Tibial nerve (tissue), 4 donors: ENCODE measurements around the gene GPR15LG. TPM values are rescaled to one million over a fixed set of nuclear protein-coding genes. Genes with fewer than 3 reads are reported as not detected.

Experiments
- DNase-seq, 2 donors: peaks; one replicate each; pipeline ENCODE4 v3.0.0-alpha.2; 2019; ENCODE audit warnings: low spot score in 2 of 2
- H3K27ac ChIP-seq, 4 donors: fragments of 200-600 bp; sonication (generic) in 3 of 4; one replicate each; pipeline ENCODE4 v1.5.1; 2017 to 2019; ENCODE audit warnings: mild to moderate bottlenecking in 1 of 4
- H3K27me3 ChIP-seq, 2 donors: fragments of 200-600 bp; sonication (generic) in 1 of 2; one replicate each; pipeline versions ENCODE4 v1.5.1 to v1.6.0; 2017 to 2019
- H3K36me3 ChIP-seq, 3 donors: fragments of 200-600 bp; sonication (generic); one replicate each; pipeline ENCODE4 v1.5.1; 2018 to 2019
- H3K4me1 ChIP-seq, 4 donors: fragments of 200-600 bp; sonication (generic) in 3 of 4; one replicate each; pipeline ENCODE4 v1.5.1; 2017 to 2019
- H3K4me3 ChIP-seq, 4 donors: fragments of 200-600 bp; sonication (generic) in 3 of 4; one replicate each; pipeline ENCODE4 v1.5.1; 2017 to 2019; ENCODE audit warnings: mild to moderate bottlenecking in 1 of 4, moderate library complexity in 1 of 4
- H3K9me3 ChIP-seq, 4 donors: fragments of 200-600 bp; sonication (generic) in 3 of 4; one replicate each; pipeline ENCODE4 v1.5.1; 2017 to 2019
- CTCF ChIP-seq, 5 experiments: fragments of 200-600 bp in 3 of 5; fragments of 450-650 bp in 2 of 5; sonication (generic) in 3 of 5; IDR thresholded peaks; one replicate each; pipeline ENCODE4 v1.5.1; 2016 to 2019; ENCODE audit warnings: antibody characterized with exemption in 5 of 5, mild to moderate bottlenecking in 3 of 5, moderate library complexity in 2 of 5
- EP300 ChIP-seq, 2 donors: sonication (generic); formaldehyde crosslinking; IDR thresholded peaks; one replicate each; pipeline ENCODE4 v1.6.1; 2017; ENCODE audit warnings: antibody characterized with exemption in 2 of 2, mild to moderate bottlenecking in 1 of 2
- POLR2A ChIP-seq, 2 donors: fragments of 450-650 bp; IDR thresholded peaks; one replicate each; pipeline ENCODE4 v1.6.1; 2017; ENCODE audit warnings: antibody characterized with exemption in 2 of 2, mild to moderate bottlenecking in 2 of 2, moderate library complexity in 2 of 2
- WGBS, 2 donors: methylation state at CpG; one replicate each; pipeline ENCODE4 v1.1.5; 2018; 5-methylcytosine and 5-hydroxymethylcytosine counted together
- total RNA-seq, 4 donors: library from RNA; depleted of rRNA; stranded (reverse); fragments of >200 nt; gene quantifications; one replicate each; pipeline ENCODE4 v1.1.0, GENCODE V29; 2016

Gene GPR15LG
- total RNA-seq, 4 donors from 2014 or later = not detected

- no peaks in the 10 kb centered on the region for H3K9me3 ChIP-seq
- TF ChIP-seq CTCF (IDR thresholded peaks at IDR 0.05) (no peak), EP300 (IDR thresholded peaks at IDR 0.05) (no peak), POLR2A (IDR thresholded peaks at IDR 0.05) (no peak)
- H3K4me3 ChIP-seq = no peak overlapping the region
- no peak overlapping the region for H3K27ac ChIP-seq
- DNase-seq = no peak
- H3K27me3 ChIP-seq = peaks cover 0 to 36% of the 10 kb centered on the region in 2 donors
- peaks cover 0 to 19% (median 7%) of the 10 kb centered on the region in 4 donors for H3K4me1 ChIP-seq
- no peaks in the 10 kb centered on the region for H3K36me3 ChIP-seq
- 80 to 84% methylated on average over 7 of the region's 7 CpGs for WGBS, 2 donors
Observed at GRCh38 chr10:84198206-84198915, 24.8 kb downstream of the GPR15LG start.

- TF ChIP-seq CTCF (IDR thresholded peaks at IDR 0.05) = no peak
- Histone ChIP-seq H3K36me3 (no peaks in the 10 kb centered on the region), H3K4me1 (no peaks in the 10 kb centered on the region), H3K4me3 (no peak overlapping the region), H3K9me3 (no peaks in the 10 kb centered on the region), H3K27ac (no peak overlapping the region), H3K27me3 (peaks cover 0 to 14% of the 10 kb centered on the region in 2 donors)
- 66 to 72% methylated on average over 11 of the region's 11 CpGs for WGBS, 2 donors
- DNase-seq = no peak
Observed at GRCh38 chr10:84200537-84201243, 27.1 kb downstream of the GPR15LG start.

GRCh38 chr10:84201244-84201606 is 27.6 kb downstream of the GPR15LG start:
- H3K27ac ChIP-seq = no peak overlapping the region
- 43 to 48% methylated on average over 6 of the region's 6 CpGs for WGBS, 2 donors
- peaks cover 0 to 9% of the 10 kb centered on the region in 2 donors for H3K27me3 ChIP-seq
- H3K36me3 ChIP-seq = no peaks in the 10 kb centered on the region
- H3K9me3 ChIP-seq = no peaks in the 10 kb centered on the region
- DNase-seq = no peak
- no peaks in the 10 kb centered on the region for H3K4me1 ChIP-seq
- no peak for TF ChIP-seq EP300 (IDR thresholded peaks at IDR 0.05)
- TF ChIP-seq CTCF (IDR thresholded peaks at IDR 0.05) = no peak
- no peak for TF ChIP-seq POLR2A (IDR thresholded peaks at IDR 0.05)
- no peak overlapping the region for H3K4me3 ChIP-seq

GRCh38 chr10:84201682-84202081 is 28.1 kb downstream of the GPR15LG start:
- Histone ChIP-seq H3K4me3 (no peak overlapping the region), H3K27me3 (peaks cover 0 to 6% of the 10 kb centered on the region in 2 donors), H3K27ac (no peak overlapping the region), H3K4me1 (no peaks in the 10 kb centered on the region), H3K9me3 (no peaks in the 10 kb centered on the region), H3K36me3 (no peaks in the 10 kb centered on the region)
- 83 to 90% methylated on average over 11 of the region's 11 CpGs for WGBS, 2 donors
- DNase-seq = no peak
- TF ChIP-seq EP300 (IDR thresholded peaks at IDR 0.05) = no peak
- no peak for TF ChIP-seq POLR2A (IDR thresholded peaks at IDR 0.05)
- TF ChIP-seq CTCF (IDR thresholded peaks at IDR 0.05) = no peak

GRCh38 chr10:84202349-84202748 is 28.7 kb downstream of the GPR15LG start:
- no peaks in the 10 kb centered on the region for H3K27me3 ChIP-seq
- H3K36me3 ChIP-seq = no peaks in the 10 kb centered on the region
- H3K4me1 ChIP-seq = no peaks in the 10 kb centered on the region
- H3K27ac ChIP-seq = no peak overlapping the region
- no peak overlapping the region for H3K4me3 ChIP-seq
- 80 to 90% methylated on average over 2 to 5 of the region's 5 CpGs for WGBS, 2 donors
- TF ChIP-seq CTCF (IDR thresholded peaks at IDR 0.05) (no peak), EP300 (IDR thresholded peaks at IDR 0.05) (no peak), POLR2A (IDR thresholded peaks at IDR 0.05) (no peak)
- no peak for DNase-seq
- H3K9me3 ChIP-seq = no peaks in the 10 kb centered on the region
